HEK293T (cell line): Measurements from ENCODE around the gene FBXO11.

Experiments used
- FOXK2 ChIP-seq: fragments of 450-650 bp; IDR thresholded peaks from 2 replicates; pipeline ENCODE4 v1.6.1; 2016; ENCODE audit warnings: mild to moderate bottlenecking
- FOXM1 ChIP-seq: fragments of 450-650 bp; IDR thresholded peaks from 2 replicates; pipeline ENCODE4 v1.6.1; 2017; ENCODE audit warnings: mild to moderate bottlenecking, borderline replicate concordance
- SP1 ChIP-seq: fragments of 450-650 bp; IDR thresholded peaks from 2 replicates; pipeline ENCODE4 v1.6.1; 2017

DNA sequence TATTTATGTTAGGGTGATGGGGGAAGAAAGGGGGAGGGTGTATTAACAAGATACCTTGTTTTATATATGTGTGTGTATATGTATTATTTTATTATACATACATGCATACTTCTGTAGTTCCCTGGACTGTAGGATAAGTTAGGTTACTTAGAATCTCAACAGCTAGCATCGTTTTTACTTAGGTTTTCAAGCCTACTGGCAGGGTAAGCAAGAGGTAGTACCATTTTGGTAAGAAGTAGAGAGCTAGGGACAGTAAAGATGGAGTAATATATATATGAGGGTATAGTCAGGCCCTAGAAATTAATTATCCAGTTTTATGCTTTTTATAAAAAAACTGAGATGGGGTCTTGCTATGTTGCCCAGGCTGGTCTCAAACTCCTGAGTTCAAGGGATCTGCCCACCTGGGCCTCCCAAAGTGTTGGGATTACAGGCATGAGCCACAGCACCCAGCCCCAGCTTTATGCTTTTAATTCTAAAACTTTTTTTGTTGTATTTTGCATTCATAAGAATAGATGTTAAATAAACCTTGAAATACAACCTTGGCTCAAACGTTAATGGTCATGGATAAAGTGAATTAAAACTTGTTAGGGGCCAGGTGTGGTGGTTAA lies 110.1 kb downstream of the FBXO11 start:
- TF ChIP-seq FOXK2 (no peak), FOXM1 (no peak), SP1 (no peak)
